Fibroblast of villous mesenchyme (primary cell): Measurements from ENCODE around the gene IMPDH2. TPM values are rescaled to one million over a fixed set of nuclear protein-coding genes. Genes with fewer than 3 reads are reported as not detected.

Experiments used
- DNase-seq: peaks from one replicate; pipeline ENCODE4 v3.0.0-alpha.2; 2010; ENCODE audit warnings: low read depth
- H3K4me3 ChIP-seq: 2 replicates; pipeline ENCODE4 v1.5.1; 2011; ENCODE audit warnings: low read depth, mild to moderate bottlenecking, low read length
- CTCF ChIP-seq: IDR thresholded peaks from 2 replicates; pipeline ENCODE4 v1.5.1; 2012; ENCODE audit warnings: low read depth, mild to moderate bottlenecking, low read length; ENCODE audit not compliant: insufficient read depth
- total RNA-seq: library from RNA; depleted of rRNA; stranded (reverse); fragments of >200 nt; gene quantifications from 2 replicates; pipeline ENCODE4 v1.2.3, GENCODE V29; 2012

IMPDH2 gene
- total RNA-seq, 1 donor = 225 TPM

- H3K4me3 ChIP-seq = peak overlapping the region; percentile 87
- TF ChIP-seq CTCF = no peak
- DNase-seq = peak; percentile 71
Observed at GRCh38 chr3:49006408-49007067, 22.7 kb downstream of the IMPDH2 start.

GRCh38 chr3:49005998-49006397, 23.2 kb downstream of the IMPDH2 start:
- no peak for TF ChIP-seq CTCF
- no peak for DNase-seq
- peak overlapping the region; percentile 87 for H3K4me3 ChIP-seq

GRCh38 chr3:49005303-49005680, 23.9 kb downstream of the IMPDH2 start:
- DNase-seq = no peak
- no peak overlapping the region for H3K4me3 ChIP-seq
- no peak for TF ChIP-seq CTCF

GRCh38 chr3:49004352-49005302, 24.6 kb downstream of the IMPDH2 start:
- no peak overlapping the region for H3K4me3 ChIP-seq
- no peak for DNase-seq

GRCh38 chr3:49001155-49001554, 28.0 kb downstream of the IMPDH2 start:
- TF ChIP-seq CTCF = no peak

More at GRCh38 chr3:49004352-49005302, 24.6 kb downstream of the IMPDH2 start:
- no peak for TF ChIP-seq CTCF

GRCh38 chr3:48999085-48999858, 29.9 kb downstream of the IMPDH2 start:
- H3K4me3 ChIP-seq = no peak overlapping the region
- no peak for TF ChIP-seq CTCF
- DNase-seq = no peak

More at GRCh38 chr3:49001155-49001554, 28.0 kb downstream of the IMPDH2 start:
- no peak overlapping the region for H3K4me3 ChIP-seq
- no peak for DNase-seq
